COLO668 (cell line): Measurements from ENCODE around the gene CD47.

Experiments
- DNase-seq: peaks from one replicate; lab custom pipeline; 2025; ENCODE audit not compliant: unreplicated experiment; lab: John Stamatoyannopoulos, UW

CD47 gene

DNA sequence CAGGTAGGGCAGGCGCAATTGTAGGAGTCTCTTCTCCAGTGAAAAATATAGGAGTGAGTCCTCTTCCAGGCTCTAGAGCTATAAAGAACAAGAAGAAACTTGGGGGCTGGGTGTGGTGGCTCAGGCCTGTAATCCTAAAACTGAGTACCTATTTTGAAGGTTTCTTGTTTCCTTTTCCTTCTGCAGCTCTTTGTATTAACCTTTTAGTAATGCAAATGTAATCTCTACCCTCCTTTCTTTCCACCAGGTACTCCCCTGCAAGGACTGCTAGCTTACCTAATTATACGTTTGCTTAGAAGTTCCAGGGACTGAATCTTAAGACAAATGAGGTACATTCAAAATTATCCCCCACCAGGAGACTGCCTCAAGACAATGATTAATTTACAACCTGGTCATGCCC is 75.9 kb downstream of the CD47 start:
- no peak for DNase-seq

DNA sequence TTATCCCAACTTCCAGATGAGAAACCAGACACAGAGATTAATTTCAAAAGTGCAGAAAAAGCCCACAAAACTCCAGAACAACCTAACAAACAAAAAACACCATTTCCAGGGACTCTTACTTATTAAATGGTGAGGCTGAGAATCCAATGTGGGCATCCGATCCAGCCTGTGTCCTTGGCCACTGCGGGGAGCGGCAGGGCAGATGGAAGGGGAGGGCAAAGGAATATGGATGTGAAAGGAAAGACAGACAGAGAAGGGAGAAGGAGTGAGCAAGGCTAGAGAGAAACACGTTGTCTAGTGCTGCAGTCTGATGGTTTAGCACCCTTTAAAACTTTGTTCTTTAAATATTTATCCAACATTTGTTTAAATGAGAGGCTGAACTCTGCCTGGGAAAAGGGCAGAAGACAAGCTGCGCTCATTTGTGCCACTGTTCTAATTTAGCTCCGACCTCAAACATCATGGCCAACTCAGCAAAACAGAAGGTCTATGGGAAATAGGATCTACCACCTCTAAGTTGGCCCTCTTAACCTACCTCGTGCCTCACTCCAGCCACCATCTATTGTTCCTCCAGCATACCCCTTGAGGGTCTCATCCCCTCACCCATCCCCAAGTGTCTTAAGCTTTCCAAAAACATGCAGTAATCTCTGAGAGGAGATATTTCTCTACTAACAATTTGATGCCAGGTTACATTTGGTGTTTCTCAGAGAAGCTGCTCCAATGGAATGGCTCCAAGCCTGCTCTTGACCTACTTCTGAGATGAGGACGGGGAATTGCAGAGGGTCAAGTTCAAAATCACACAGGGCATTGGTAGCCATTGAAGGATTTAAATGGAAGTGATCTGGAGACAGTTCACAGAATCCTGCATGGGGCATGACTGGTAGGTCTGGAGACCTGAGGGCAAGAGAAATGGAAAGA is 77.4 kb downstream of the CD47 start:
- no peak for DNase-seq

DNA sequence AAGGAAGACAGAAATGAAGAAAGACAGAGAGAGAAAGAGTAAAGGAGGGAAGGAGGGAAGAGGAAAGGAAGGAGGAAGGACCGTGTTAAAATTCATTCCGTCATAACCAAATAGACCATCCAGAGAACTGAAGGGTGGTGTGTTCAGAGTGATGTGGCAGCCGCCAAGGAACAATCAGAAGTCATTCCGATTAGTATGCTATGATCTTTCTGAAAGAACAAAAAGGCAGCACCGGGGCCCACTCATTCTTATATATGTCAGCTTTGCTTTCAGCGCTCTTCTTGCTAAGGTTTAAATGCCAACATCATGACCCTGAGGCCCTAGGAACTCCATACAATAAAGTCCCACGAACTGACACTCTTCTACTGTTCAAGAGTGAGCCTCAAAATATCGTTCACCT is 78.5 kb downstream of the CD47 start:
- no peak for DNase-seq

DNA sequence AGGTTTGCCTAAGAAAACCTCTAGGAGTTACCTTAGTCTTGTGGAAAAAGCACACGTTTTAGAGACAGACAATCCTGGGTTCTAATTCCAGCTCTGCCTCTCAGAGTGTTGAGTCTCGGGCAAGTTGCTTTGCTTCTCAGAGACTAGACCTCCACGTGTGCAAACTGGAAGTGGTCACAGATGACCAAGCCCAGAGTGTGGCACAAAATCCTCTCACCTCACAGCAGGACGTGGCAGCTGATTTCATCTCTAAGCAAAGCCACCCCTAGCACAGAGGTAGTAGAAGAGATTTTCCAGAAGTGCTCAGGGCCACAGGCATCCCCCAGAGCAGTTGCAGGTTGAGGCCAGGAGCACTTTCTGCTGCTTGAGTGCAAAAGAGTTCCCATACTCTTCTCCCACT is 79.2 kb downstream of the CD47 start:
- no peak for DNase-seq

DNA sequence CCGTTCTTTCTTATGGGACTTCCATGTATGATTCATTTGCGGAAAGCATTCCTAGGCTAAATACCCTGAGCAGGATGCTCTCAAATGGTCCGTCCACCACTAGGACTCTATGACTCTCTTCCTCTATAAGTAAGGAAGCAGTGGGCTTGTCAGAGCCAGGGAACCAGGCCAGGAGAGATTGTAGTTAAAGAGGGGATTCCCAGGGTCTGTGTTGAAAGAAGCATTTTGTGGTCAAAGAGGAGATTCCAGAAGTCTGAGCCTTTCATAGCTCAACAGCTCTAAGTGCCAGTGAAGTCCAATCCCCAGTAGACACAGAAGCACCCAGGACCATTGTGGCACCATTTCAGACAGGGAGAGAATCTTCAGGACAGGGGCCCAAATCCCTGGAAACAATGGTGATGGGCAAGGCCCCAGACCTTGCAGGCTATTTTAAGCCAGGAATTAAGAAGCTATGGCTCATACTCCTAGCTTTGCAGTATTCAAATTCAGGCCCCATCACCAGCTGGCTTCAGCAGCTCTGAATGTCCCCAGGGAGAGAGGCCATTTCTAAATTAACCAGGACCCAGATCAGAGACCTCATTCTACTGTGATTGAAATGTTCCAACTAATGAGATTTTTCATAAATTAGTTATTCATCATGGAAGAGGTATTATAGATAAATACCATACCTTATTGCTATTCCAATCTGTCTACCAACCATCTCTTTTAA is 81.7 kb downstream of the CD47 start:
- no peak for DNase-seq

DNA sequence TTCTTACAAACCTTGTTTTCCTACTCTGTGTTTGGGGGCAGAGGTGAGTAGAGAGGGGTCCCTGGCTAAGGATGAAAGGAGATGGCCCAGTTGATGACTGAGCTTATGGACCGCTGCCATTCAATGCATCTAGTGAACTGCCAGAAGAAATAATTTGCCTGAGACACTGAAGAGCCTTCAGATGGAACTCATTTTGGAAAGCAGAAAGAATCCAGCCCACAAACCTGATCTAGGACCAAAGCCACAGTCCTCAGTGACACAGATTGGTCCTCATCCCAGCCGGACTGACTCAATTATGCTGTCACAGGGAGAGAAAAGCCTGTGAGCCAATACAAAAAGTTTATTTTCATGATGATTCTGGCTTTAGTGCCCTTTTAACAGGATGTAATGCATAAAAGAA is 82.7 kb downstream of the CD47 start:
- DNase-seq, result no peak

DNA sequence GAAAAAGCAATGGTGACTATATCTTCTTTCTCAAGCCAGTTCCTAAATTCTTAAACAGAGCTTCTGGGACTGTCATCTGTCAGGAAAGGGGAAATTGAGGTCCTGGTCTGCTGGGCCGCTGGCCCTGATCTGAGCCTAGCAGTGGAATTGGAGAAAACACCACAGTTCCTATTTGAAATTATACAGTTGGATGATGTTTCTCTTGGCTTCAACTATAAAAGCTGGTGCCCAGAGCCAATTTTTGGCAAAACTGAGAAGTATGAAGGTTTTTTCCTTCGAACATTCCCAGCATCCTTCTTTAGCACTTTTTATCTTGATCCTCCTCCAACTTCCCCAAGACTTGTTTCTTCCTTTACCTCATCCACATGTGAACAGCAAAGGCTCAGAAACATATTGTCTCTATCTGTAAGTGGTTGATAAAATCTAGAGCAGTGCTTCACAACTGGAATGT is 83.9 kb downstream of the CD47 start:
- no peak for DNase-seq

DNA sequence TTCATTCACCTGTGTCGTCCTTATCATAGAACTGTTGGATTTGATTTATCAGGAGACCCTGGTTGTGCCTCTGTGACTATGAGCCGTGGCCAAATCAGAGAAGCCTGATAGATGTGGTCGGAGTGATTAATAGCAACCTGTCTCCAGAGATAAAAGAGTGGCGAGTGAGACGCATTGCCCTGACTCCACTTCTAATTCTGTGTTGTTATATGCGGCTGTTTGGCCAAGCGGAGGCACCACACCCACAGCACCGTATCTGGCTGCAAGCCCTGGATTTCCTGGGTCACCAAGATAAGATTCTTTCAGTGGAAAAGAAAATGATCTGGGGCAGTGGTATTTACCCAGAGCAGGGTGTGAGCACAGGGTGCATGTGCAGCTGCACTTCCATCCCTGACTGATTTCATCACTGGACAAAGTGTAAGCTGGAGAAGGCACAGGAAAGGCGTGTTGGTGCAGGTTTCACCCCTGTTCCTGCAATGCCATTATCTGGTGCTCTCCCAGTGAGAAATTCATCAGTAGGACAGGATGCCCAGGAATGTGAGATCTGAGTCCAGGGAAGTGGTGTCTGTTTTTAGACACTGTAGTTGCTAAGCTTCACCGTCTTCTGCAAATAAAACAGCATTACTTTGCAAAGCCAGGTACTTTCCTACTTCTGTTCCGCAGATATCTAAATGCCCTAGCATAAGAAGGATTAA is 84.6 kb downstream of the CD47 start:
- no peak for DNase-seq

DNA sequence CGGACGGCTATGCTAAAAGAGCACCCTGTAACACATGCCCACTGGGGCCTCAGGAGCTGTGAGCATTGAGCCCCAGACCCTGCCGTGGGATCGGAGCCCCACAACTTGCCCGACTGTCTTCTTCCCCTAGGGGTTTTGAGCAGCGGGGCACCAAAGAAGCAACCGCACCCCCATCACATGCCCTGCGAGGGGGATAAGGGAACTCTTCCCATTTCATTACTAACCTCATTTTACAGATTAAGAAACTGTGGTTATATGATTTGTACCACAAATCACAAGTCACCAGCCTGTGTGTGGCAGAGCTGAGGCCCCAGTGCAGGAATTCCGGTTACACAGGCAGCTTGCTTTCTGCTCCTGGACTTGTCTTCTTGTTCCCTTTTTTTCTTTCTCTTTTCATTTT is 86.2 kb downstream of the CD47 start:
- no peak for DNase-seq

DNA sequence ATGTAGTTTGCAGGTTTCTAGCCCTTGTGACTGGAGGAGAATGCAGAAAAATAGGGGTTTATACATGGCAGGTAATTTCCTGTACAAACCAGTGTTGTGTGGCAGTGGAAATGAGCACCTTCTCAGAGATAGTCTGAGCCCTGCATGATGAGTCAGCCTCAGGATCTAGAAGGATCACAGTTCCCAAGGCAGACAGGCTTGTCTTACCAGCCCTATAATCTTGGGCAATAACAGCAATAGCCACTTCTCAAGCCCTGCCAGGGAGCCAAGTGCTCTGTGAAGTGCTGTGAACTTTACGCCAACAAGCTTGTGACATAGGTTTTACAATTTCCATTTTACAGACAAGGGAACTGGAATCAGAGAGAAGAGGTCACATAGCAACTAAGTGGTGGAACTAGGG is 89.4 kb downstream of the CD47 start:
- DNase-seq, result no peak

DNA sequence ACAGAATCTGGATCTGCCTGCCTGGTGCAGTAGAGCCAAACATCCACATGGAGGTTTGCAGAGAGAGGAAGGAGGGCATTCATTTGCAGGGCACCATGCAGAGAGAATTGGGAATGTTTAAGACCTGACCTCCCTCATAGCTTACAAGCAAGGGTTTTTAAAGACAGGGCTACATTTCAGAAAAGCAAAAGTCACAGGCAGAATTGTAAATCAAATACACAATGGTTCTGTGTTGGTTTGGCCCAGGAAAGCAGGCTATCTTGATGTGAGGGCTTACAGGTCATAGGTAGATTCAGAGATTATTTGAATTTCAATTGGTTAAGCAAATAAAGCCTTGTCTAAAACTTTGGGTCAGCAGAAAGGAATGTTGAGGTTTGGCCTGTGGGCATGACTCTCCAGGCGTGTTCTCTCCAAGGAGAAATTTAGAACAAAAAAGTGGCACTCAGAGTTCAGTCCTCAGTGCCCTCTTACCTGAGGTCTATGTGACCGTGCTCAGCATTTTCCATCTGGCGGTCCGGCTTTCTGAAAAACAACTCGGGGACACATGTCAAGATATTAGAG is 91.5 kb downstream of the CD47 start:
- no peak for DNase-seq

DNA sequence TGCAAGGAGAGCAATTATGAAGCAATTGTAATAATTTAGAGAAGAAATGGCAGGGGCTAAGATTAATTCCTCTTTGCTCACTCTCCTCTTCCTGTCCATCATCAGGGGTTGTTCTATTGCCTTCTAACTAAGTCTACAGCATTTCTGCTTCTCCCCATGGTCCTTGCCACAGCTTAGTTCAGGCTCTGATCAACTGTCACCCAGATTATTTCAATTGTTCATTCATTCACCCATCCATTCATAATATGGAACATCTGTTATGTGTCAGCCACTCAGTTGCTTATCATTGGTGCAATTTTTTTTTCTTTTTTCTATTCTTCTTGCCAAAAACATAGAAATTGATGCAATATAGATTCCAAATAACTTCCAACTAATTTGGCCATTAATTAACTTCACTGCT is 93.2 kb downstream of the CD47 start:
- no peak for DNase-seq

DNA sequence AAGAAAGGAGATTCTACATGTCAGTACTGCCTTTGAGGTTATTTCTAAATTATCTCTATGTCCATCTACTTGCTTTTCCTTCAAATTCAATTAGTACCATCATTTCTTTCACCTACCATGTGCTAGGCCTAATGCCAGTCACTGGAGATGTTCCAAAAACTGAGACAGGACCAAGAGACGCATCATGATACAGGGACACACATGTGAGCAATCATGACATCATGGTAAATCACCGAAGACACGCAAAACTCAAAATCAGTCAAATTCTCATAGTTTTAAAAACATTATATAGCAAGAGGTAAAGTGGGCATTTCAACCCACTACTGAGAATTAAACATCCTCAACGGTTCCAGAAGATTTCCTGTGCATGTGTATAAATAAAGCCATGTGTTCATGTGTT is 95.0 kb downstream of the CD47 start:
- no peak for DNase-seq

DNA sequence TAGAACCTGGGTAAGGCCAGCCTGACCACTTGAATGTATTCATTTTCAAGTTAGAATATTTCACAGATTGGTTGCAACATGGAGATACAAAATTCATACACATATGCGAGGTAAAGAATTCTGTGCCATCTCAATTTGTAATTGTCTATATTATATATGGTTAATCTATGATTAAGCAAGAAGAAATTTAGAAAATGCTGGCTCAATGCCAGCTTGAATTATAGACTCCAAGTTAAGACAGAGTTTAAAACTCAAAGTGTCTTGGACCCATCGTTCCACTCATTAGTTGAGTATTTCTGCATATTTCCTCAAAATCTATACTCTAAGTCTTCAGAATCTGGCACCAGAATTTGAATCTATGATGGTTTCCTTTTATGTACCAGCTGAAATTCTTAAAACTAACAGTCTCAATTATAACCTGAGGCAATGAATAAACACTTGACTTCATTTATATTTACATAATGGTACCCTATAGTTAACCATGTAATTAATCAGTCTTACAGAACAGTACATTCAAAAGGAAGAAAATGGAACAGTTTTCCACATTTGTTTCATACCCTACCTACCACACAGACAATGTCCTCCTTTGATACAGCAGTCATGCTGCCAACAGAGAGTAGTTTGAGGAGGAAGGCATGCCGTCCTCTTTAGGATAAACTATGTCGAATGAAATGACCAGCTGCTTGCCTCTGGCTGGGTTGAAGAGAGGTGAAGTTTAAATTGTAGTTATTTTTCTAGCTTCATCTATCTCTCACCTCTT is 95.7 kb downstream of the CD47 start:
- no peak for DNase-seq

DNA sequence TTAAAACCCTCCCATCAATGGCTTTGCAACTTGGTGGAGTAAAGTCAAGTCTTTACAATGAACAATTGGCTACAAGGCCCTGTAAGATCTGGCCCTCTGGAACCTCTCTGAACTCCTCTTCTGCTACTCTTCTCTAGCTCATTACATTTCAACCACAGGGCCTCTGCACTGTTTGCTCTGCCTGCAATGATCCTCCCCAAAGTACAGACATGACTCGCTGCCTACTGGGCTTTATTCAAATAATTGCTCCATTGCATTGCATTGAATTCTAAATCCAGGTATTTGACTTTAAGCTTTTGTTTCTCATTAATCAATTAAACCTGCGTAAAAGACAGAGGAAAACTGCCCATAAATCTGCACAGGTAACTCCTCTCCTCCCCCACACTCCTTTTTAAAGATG is 96.7 kb downstream of the CD47 start:
- DNase-seq, result no peak

DNA sequence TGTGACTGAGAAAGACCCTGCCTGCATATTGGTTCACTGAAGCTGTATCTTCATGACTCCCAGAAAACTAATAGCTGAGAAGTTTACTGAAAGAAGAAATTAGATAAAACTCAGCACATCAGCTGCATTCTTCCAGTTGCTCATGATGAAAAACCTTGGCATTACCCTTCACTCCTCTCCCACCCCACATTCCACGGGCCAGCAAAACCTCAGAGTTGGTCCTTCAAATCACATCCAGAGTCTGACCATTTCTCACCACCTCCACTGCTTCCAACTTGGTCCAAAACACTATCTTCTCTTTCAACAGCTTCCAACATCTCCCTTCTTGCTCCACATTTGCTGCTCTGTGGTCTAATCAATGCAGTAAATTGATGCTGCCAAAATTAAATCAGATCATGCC is 97.1 kb downstream of the CD47 start:
- no peak for DNase-seq
